ENCODE data around the gene DUSP10. TPM values are rescaled to one million over a fixed set of nuclear protein-coding genes. Genes with fewer than 3 reads are reported as not detected.

Gene DUSP10
- total and polyA plus RNA-seq, 2 donors (not counting 1 experiment from before 2014, with no cell fraction given): 22.8 to 37.7 TPM

DNA sequence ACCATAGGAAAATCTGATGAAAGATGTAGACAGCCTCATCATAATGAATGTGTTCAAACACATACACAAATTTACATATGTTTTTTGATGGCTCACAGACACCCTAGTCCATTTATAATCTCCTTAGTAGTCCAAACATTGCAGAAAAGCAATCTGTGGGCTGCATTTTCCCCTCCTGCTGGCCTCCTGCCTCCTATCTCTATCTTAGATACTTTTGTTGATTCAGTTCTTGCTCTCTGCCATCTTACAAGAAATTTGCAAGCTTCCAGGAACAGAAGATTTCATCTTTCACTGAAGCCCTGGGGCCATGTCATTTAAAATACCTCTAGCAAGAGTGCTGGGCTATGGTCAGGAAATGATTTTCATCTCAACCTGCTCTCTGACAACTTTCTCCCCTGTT, 50.6 kb downstream of the DUSP10 start:
- H4K20me1 ChIP-seq (ENCODE audit: control insufficient read depth, insufficient read depth, low read length, poor library complexity, severe bottlenecking): no peaks in the 10 kb centered on the region
- H3K79me2 ChIP-seq (ENCODE audit: control insufficient read depth, insufficient read depth, low read length): no peaks in the 10 kb centered on the region
- ChIA-PET CTCF (no interaction called here), POLR2A (no interaction called here)
- no peaks in the 10 kb centered on the region for H3K27me3 ChIP-seq (replicated peaks in 1 of 4; ENCODE audit: control extremely low read depth in 1 of 4, control insufficient read depth in 3 of 4, insufficient read depth in 4 of 4, low read length in 3 of 4)
- no peak for ATAC-seq (ENCODE audit: low read depth)
- H2AFZ ChIP-seq (ENCODE audit: insufficient read depth, low read depth, low read length, poor library complexity, severe bottlenecking): no peak overlapping the region
- no peak overlapping the region for H3K4me3 ChIP-seq (ENCODE audit: control extremely low read depth in 1 of 5, extremely low read depth in 1 of 5, insufficient read depth in 1 of 5, low read depth in 2 of 5, low read length in 4 of 5)
- no peak overlapping the region for H3K9ac ChIP-seq (ENCODE audit: low read length)
- H3K36me3 ChIP-seq (replicated peaks in 1 of 2; ENCODE audit: control extremely low read depth in 1 of 2, control insufficient read depth in 1 of 2, extremely low read depth in 1 of 2, insufficient read depth in 2 of 2, low read length in 1 of 2): no peaks in the 10 kb centered on the region
- Mint-ChIP-seq H3K27me3 (no peaks in the 10 kb centered on the region), H3K9me3 (ENCODE audit: insufficient read depth) (no peaks in the 10 kb centered on the region), H3K27ac (no peak overlapping the region), H3K4me1 (no peaks in the 10 kb centered on the region), H3K4me3 (no peak overlapping the region)
- no peak overlapping the region for H3K27ac ChIP-seq (ENCODE audit: low read length in 2 of 2)
- peaks cover 0 to 4% (median 0%) of the 10 kb centered on the region in 3 donors for H3K9me3 ChIP-seq (ENCODE audit: control extremely low read depth in 1 of 3, control insufficient read depth in 2 of 3, insufficient read depth in 1 of 3, low read length in 2 of 3)
- TF ChIP-seq EZH2 (IDR thresholded peaks at IDR 0.05; ENCODE audit: borderline replicate concordance, insufficient read depth, low read depth, low read length, poor library complexity, severe bottlenecking): no peak
- TF ChIP-seq, protein P1, sequence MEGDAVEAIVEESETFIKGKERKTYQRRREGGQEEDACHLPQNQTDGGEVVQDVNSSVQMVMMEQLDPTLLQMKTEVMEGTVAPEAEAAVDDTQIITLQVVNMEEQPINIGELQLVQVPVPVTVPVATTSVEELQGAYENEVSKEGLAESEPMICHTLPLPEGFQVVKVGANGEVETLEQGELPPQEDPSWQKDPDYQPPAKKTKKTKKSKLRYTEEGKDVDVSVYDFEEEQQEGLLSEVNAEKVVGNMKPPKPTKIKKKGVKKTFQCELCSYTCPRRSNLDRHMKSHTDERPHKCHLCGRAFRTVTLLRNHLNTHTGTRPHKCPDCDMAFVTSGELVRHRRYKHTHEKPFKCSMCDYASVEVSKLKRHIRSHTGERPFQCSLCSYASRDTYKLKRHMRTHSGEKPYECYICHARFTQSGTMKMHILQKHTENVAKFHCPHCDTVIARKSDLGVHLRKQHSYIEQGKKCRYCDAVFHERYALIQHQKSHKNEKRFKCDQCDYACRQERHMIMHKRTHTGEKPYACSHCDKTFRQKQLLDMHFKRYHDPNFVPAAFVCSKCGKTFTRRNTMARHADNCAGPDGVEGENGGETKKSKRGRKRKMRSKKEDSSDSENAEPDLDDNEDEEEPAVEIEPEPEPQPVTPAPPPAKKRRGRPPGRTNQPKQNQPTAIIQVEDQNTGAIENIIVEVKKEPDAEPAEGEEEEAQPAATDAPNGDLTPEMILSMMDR (IDR thresholded peaks at IDR 0.05): no peak
- intact Hi-C loops (cut with micrococcal nuclease): no loop called here
- no peak overlapping the region for H3K4me2 ChIP-seq (replicated peaks; ENCODE audit: low read depth, low read length, poor library complexity, severe bottlenecking)
- no peaks in the 10 kb centered on the region for H3K4me1 ChIP-seq (ENCODE audit: control insufficient read depth in 2 of 2, insufficient read depth in 2 of 2, low read length in 2 of 2)
- no peak for DNase-seq

DNA sequence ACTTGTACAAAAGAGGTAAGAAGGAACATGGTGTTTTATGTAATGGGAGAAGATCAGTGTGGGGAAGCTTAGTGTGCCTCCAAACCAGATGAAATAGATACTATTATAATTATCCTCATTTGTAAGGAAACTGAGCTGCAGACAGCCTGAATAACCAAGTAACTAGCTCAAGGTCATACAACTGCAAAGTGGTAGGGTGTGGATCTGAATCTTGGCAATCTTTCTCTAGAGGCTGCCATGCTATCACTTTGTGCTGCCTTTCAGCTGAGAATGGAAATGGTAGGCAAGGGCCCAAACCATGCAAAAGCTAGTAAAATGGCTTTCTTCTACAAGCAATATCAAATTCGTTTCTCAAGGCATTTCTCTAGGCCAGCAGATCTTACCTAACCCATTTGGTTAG, 51.0 kb downstream of the DUSP10 start:
- no peaks in the 10 kb centered on the region for H3K9me3 Mint-ChIP-seq (ENCODE audit: insufficient read depth)
- Histone ChIP-seq H2AFZ (ENCODE audit: insufficient read depth, low read depth, low read length, poor library complexity, severe bottlenecking) (no peak overlapping the region), H3K4me2 (replicated peaks; ENCODE audit: low read depth, low read length, poor library complexity, severe bottlenecking) (no peak overlapping the region), H3K4me3 (ENCODE audit: control extremely low read depth in 1 of 5, extremely low read depth in 1 of 5, insufficient read depth in 1 of 5, low read depth in 2 of 5, low read length in 4 of 5) (no peak overlapping the region), H3K27ac (ENCODE audit: low read length in 2 of 2) (no peak overlapping the region), H3K9ac (ENCODE audit: low read length) (no peak overlapping the region), H3K79me2 (ENCODE audit: control insufficient read depth, insufficient read depth, low read length) (no peaks in the 10 kb centered on the region), H3K27me3 (replicated peaks in 1 of 4; ENCODE audit: control extremely low read depth in 1 of 4, control insufficient read depth in 3 of 4, insufficient read depth in 4 of 4, low read length in 3 of 4) (no peaks in the 10 kb centered on the region), H3K9me3 (ENCODE audit: control extremely low read depth in 1 of 3, control insufficient read depth in 2 of 3, insufficient read depth in 1 of 3, low read length in 2 of 3) (peaks cover 0 to 4% (median 0%) of the 10 kb centered on the region in 3 donors), H4K20me1 (ENCODE audit: control insufficient read depth, insufficient read depth, low read length, poor library complexity, severe bottlenecking) (no peaks in the 10 kb centered on the region), H3K4me1 (ENCODE audit: control insufficient read depth in 2 of 2, insufficient read depth in 2 of 2, low read length in 2 of 2) (no peaks in the 10 kb centered on the region), H3K36me3 (replicated peaks in 1 of 2; ENCODE audit: control extremely low read depth in 1 of 2, control insufficient read depth in 1 of 2, extremely low read depth in 1 of 2, insufficient read depth in 2 of 2, low read length in 1 of 2) (no peaks in the 10 kb centered on the region)
- DNase-seq (no peak), ATAC-seq (ENCODE audit: low read depth) (no peak)
- ChIA-PET CTCF (no interaction called here), POLR2A (no interaction called here)
- no peak overlapping the region for H3K27ac Mint-ChIP-seq
- H3K4me3 Mint-ChIP-seq: no peak overlapping the region
- no peaks in the 10 kb centered on the region for H3K27me3 Mint-ChIP-seq
- no CpG with 5 or more reads among the region's 1 CpG for WGBS (ENCODE audit: insufficient coverage)
- no peaks in the 10 kb centered on the region for H3K4me1 Mint-ChIP-seq
- TF ChIP-seq EZH2 (IDR thresholded peaks at IDR 0.05; ENCODE audit: borderline replicate concordance, insufficient read depth, low read depth, low read length, poor library complexity, severe bottlenecking): no peak
- TF ChIP-seq, protein P1 (IDR thresholded peaks at IDR 0.05): no peak
- intact Hi-C loops (cut with micrococcal nuclease): no loop called here

All from B cell (primary cell).